Parathyroid adenoma (tissue), 2 donors: Measurements from ENCODE around the gene CPEB4.

Experiments used
- H2AFZ ChIP-seq: fragments of 300-600 bp; sonication (generic); one replicate; pipeline ENCODE4 v1.7.0; 2017; ENCODE audit warnings: antibody characterized with exemption, mild to moderate bottlenecking
- H3K27ac ChIP-seq: fragments of 300-600 bp; sonication (generic); one replicate; pipeline ENCODE4 v1.7.0; 2017
- H3K27me3 ChIP-seq: fragments of 300-600 bp; sonication (generic); one replicate; pipeline ENCODE4 v1.7.0; 2017; ENCODE audit warnings: low read length; ENCODE audit not compliant: control insufficient read depth, insufficient read depth
- H3K36me3 ChIP-seq: fragments of 300-600 bp; sonication (generic); one replicate; pipeline ENCODE4 v1.7.0; 2017; ENCODE audit warnings: low read length; ENCODE audit not compliant: control insufficient read depth, insufficient read depth
- H3K4me1 ChIP-seq: fragments of 300-600 bp; sonication (generic); one replicate; pipeline ENCODE4 v1.7.0; 2017; ENCODE audit warnings: control low read depth
- H3K4me2 ChIP-seq: fragments of 300-600 bp; sonication (generic); one replicate; pipeline ENCODE4 v1.7.0; 2017; ENCODE audit warnings: low read length
- H3K4me3 ChIP-seq: fragments of 300-600 bp; sonication (generic); one replicate; pipeline ENCODE4 v1.7.0; 2017; ENCODE audit warnings: low read depth, low read length
- H3K79me2 ChIP-seq: fragments of 300-600 bp; sonication (generic); one replicate; pipeline ENCODE4 v1.7.0; 2017; ENCODE audit warnings: control low read depth
- H3K9ac ChIP-seq: fragments of 300-600 bp; sonication (generic); one replicate; pipeline ENCODE4 v1.7.0; 2017; ENCODE audit warnings: mild to moderate bottlenecking
- H3K9me3 ChIP-seq: fragments of 300-600 bp; sonication (generic); one replicate; pipeline ENCODE4 v1.7.0; 2017; ENCODE audit warnings: low read length; ENCODE audit not compliant: control insufficient read depth
- TF ChIP-seq, protein P1 (sequence below): fragments of 300-600 bp; sonication (generic); IDR thresholded peaks from one replicate; pipeline ENCODE4 v1.7.0; 2017; ENCODE audit warnings: antibody characterized with exemption, mild to moderate bottlenecking
- donor health status: primary hyperparathyroidism.

The CPEB4 gene

DNA sequence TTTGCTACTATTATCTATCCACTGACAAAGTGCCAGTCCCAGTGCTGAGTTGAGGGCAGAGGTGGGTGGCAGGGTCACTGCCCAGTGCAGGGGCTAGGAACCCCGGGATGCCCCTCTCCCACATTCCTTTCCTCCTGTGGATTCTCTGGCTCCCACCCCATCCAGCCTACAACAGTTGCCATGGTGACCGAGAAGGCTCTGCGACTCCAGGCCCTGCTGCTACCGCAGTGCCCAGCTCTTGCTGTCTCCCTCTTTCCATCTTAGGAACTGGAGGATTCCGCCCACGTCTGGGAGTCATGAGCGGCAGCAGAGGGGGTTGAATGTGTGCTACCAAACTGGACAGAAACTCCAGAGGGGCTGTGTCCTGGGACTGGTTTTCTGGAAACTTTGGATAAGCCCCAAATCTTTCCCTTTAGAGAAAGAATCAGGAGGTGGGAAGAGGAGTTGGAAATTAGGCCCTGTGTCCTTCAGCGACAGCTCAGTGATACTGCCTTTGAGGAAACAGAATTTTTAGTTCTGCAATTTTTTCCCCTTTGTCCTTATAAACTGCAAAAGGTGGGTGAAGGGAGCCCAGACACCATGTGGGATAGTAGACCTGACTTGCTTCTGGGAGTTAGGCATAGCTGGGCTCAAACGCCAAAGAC, 80.1 kb downstream of the CPEB4 start:
- Histone ChIP-seq H3K9ac (no peak overlapping the region), H2AFZ (no peak overlapping the region), H3K4me2 (no peak overlapping the region), H3K27me3 (no peaks in the 10 kb centered on the region), H3K4me1 (peaks cover 2% of the 10 kb centered on the region), H3K4me3 (no peak overlapping the region), H3K79me2 (peaks cover 5% of the 10 kb centered on the region), H3K27ac (no peak overlapping the region), H3K36me3 (no peaks in the 10 kb centered on the region), H3K9me3 (no peaks in the 10 kb centered on the region)
- TF ChIP-seq, protein P1, sequence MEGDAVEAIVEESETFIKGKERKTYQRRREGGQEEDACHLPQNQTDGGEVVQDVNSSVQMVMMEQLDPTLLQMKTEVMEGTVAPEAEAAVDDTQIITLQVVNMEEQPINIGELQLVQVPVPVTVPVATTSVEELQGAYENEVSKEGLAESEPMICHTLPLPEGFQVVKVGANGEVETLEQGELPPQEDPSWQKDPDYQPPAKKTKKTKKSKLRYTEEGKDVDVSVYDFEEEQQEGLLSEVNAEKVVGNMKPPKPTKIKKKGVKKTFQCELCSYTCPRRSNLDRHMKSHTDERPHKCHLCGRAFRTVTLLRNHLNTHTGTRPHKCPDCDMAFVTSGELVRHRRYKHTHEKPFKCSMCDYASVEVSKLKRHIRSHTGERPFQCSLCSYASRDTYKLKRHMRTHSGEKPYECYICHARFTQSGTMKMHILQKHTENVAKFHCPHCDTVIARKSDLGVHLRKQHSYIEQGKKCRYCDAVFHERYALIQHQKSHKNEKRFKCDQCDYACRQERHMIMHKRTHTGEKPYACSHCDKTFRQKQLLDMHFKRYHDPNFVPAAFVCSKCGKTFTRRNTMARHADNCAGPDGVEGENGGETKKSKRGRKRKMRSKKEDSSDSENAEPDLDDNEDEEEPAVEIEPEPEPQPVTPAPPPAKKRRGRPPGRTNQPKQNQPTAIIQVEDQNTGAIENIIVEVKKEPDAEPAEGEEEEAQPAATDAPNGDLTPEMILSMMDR: no peak

DNA sequence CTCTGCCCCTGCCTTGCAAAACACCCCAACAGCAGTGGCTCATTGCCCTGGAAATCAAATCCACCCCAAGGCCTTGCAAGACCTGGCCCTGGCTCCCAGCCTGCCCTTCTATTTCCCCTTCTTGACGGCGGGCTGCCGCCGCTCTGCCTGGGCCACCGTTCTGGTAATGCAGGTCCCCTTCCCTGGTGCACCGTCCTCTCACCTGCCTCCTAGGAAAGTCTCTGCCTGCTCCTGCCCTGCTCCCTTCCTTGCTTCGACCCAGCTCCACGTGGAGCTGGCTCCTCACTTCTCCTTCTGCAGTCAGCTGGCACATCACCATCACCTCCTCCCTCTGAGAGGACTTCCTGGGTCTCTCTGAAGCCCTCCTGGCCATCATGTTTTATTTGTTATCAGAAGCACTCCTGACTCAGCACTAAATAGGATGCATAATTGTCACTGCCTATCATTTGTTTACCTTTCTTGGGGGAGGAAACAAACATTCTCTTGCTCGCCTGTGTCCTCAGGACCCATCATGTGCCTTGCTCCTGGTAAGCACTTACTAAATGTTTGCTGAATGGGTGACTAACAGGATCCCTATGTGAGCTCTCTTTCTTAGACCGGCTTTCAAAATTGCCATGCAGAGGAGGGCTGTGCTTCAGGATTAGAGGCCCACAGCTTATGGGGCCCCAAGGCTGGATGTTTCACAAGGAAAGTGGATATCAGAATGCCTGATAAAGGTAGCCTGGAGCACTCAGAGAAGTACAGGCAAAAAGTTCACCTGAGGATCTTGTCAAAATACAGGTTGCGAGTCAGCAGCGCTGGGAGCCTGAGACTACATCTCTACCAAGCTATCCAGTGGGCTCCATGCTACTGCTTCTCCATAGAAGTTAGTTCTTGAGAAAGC, 81.3 kb downstream of the CPEB4 start:
- no peak overlapping the region for H3K4me2 ChIP-seq
- peaks cover 10% of the 10 kb centered on the region for H3K79me2 ChIP-seq
- no peak overlapping the region for H3K27ac ChIP-seq
- no peaks in the 10 kb centered on the region for H3K27me3 ChIP-seq
- no peak overlapping the region for H3K4me3 ChIP-seq
- no peak overlapping the region for H2AFZ ChIP-seq
- no peaks in the 10 kb centered on the region for H3K36me3 ChIP-seq
- TF ChIP-seq, protein P1: no peak
- no peaks in the 10 kb centered on the region for H3K9me3 ChIP-seq
- no peak overlapping the region for H3K9ac ChIP-seq
- peaks cover 6% of the 10 kb centered on the region for H3K4me1 ChIP-seq

DNA sequence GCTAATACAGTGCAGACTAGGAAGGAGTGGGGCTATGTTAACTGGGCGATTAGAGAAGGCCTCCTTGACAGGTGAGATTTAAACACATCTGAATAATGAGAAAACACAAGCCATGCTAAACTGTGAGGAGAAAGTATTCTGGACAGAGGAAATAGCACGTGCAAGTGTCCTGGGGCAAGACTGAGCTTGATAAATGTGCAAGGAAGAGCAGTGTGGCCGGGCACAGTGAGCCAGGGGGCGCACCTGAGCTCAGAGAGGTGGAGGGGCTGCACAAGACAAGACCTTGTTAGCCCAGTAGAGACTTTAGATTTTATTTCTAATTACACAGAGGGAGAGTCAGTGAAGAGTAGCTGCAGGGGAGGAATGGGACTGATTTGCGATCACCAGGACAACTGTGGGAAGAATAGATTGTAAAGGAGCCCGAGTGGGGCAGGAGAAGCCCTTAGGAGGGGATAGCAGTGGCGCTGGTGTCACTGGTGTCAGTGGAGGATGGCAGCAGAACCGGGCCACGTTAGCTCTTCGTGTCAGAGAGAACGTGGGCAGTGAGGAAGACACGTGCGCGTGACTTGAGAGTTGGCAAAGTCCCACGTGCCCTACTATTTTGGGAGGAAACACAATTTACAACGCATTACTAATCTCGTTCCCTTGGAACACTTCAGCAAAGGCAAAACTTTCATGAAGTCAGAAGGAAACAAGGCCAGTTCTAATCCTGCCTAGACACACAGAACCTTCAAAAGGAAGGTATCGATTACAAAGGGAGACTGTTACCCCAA, 82.9 kb downstream of the CPEB4 start:
- no peak overlapping the region for H3K4me3 ChIP-seq
- TF ChIP-seq, protein P1: no peak

DNA sequence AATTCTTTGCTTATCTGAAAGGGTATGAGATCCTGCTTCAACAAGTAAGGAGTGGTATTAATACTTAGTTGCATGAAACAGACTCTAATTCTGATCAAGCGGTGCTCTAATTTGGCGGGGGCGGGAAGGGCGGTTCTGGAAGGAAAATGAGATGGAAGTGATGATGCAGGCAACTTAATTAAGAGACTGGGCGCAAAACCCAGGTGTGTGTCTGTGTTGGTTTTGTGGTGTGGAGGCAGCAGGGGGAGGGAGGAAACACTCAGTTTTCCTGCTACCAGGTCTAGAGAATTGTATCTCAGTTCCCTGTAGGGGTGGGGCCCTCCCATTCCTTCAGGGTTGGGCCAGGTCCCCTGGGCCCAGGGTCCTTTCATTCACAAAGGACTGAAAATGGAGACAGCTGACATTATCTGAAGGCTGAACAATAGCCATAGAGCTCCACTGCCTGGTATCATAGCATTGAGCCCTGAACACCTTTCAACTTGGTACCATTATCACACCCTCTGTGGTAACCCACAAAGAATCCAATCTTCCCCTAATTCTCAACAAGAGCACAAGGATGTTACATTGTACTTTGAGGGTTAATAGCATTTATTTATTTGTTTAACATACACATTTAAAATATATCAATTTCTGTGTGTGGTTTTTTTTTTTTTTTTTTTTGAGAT, 83.7 kb downstream of the CPEB4 start:
- H3K4me3 ChIP-seq: no peak overlapping the region
- TF ChIP-seq, protein P1: no peak
- H3K9ac ChIP-seq: no peak overlapping the region
- no peaks in the 10 kb centered on the region for H3K36me3 ChIP-seq
- H3K27me3 ChIP-seq: no peaks in the 10 kb centered on the region
- H3K9me3 ChIP-seq: no peaks in the 10 kb centered on the region
- no peak overlapping the region for H2AFZ ChIP-seq
- H3K4me1 ChIP-seq: peaks cover 6% of the 10 kb centered on the region
- H3K4me2 ChIP-seq: no peak overlapping the region
- no peak overlapping the region for H3K27ac ChIP-seq
- peaks cover 10% of the 10 kb centered on the region for H3K79me2 ChIP-seq

More for the DNA sequence above, 82.9 kb downstream of the CPEB4 start:
- Histone ChIP-seq H3K4me2 (no peak overlapping the region), H2AFZ (no peak overlapping the region), H3K36me3 (no peaks in the 10 kb centered on the region), H3K9me3 (no peaks in the 10 kb centered on the region), H3K79me2 (peaks cover 10% of the 10 kb centered on the region), H3K27ac (no peak overlapping the region), H3K27me3 (no peaks in the 10 kb centered on the region), H3K9ac (no peak overlapping the region), H3K4me1 (peaks cover 6% of the 10 kb centered on the region)
